Adrenal gland (tissue), 12 donors: ENCODE measurements around the gene TMEM108. TPM values are rescaled to one million over a fixed set of nuclear protein-coding genes. Genes with fewer than 3 reads are reported as not detected.

Experiments used
- DNase-seq, 7 donors: peaks; one replicate each; pipeline ENCODE4 v3.0.0-alpha.2; 2019 to 2020
- H3K27ac ChIP-seq, 5 donors: fragments of 200-600 bp; sonication (generic) in 4 of 5; 1 replicate in 3 of 5; 2 replicates in 2 of 5; pipeline versions ENCODE4 v1.5.1 to v1.8.0; 2016 to 2020; ENCODE audit warnings: mild to moderate bottlenecking in 1 of 5
- H3K27me3 ChIP-seq: fragments of 200-600 bp; 2 replicates; pipeline ENCODE4 v1.8.0; 2021
- H3K36me3 ChIP-seq, 2 donors: fragments of 200-600 bp; replicated peaks in 1 of 2; 1 replicate in 1 of 2; 2 replicates in 1 of 2; pipeline versions ENCODE4 v1.5.1 to v1.8.0; 2018 to 2022
- H3K4me1 ChIP-seq, 2 donors: fragments of 200-600 bp; replicated peaks in 1 of 2; 1 replicate in 1 of 2; 2 replicates in 1 of 2; pipeline versions ENCODE4 v1.5.1 to v1.8.0; 2018 to 2021
- H3K4me3 ChIP-seq, 4 donors: fragments of 200-600 bp; sonication (generic) in 3 of 4; one replicate each; pipeline ENCODE4 v1.5.1; 2016 to 2018
- H3K9me3 ChIP-seq, 3 donors: fragments of 200-600 bp; sonication (generic) in 1 of 3; replicated peaks in 1 of 3; 1 replicate in 2 of 3; 2 replicates in 1 of 3; pipeline versions ENCODE4 v1.5.1 to v1.8.0; 2016 to 2021
- CTCF ChIP-seq, 6 experiments: fragments of 450-650 bp in 4 of 6; fragments of 200-600 bp in 2 of 6; sonication (generic) in 1 of 6; IDR thresholded peaks; 1 replicate in 5 of 6; 2 replicates in 1 of 6; pipeline versions ENCODE4 v1.5.1 to v1.8.0; 2016 to 2021; ENCODE audit warnings: antibody characterized with exemption in 6 of 6, mild to moderate bottlenecking in 2 of 6, moderate library complexity in 1 of 6
- POLR2A ChIP-seq, 2 donors: fragments of 450-650 bp; IDR thresholded peaks; one replicate each; pipeline ENCODE4 v1.6.1; 2017; ENCODE audit warnings: antibody characterized with exemption in 2 of 2, mild to moderate bottlenecking in 2 of 2, moderate library complexity in 1 of 2
- WGBS, 4 donors: extraction: QIAGEN DNeasy Blood & Tissue Kit in 2 of 4; methylation state at CpG; one replicate each; pipeline versions ENCODE4 v1.1.5 to v1.1.7; 2013 to 2017; 5-methylcytosine and 5-hydroxymethylcytosine counted together
- intact Hi-C, 2 donors: fragments of 100-400 bp; cut with DNase I; formaldehyde crosslinking; loops; one replicate each; pipeline versions ENCODE4 v1.14.1 to v1.15.0; 2022 to 2023
- polyA plus RNA-seq, 3 donors: library from polyadenylated mRNA; stranded (reverse); fragments of 200-250 nt in 2 of 3; fragments of 350-450 nt in 1 of 3; fragmentation: Illumina TruSeq in 1 of 3; extraction: RNeasy Lipid Tissue Mini Kit (QIAGEN cat#74804) in 1 of 3; gene quantifications; one replicate each; pipeline ENCODE4 v1.2.3, GENCODE V29; 2013 to 2014
- total RNA-seq, 9 donors: library from RNA; depleted of rRNA in 4 of 9; stranded (reverse); fragments of >200 nt in 4 of 9; fragments of 120-200 nt in 1 of 9; fragmentation: NEBNext Ultra II Directional in 1 of 9; extraction: Animal tissue kit (Norgen Biotek cat#: 25700) in 1 of 9; gene quantifications; one replicate each; pipeline versions ENCODE4 v1.1.0 to v1.2.4, GENCODE V29; 2013 to 2023
- donor health status: healthy with polysubstance abuse.
- donor health status: Bipolar disorder and iron deficiency.
- donor health status: DM: yes; HTN: yes; CAD: no.
- donor health status: DM: no; HTN: no; CAD: no.
- donor health status: DM: no; HTN: no; CAD: no.
- donor health status: DM: yes; HTN: yes; CAD: no.

The TMEM108 gene
- total and polyA plus RNA-seq, 12 donors: 0.67 to 38.0 (median 14.8) TPM

DNA sequence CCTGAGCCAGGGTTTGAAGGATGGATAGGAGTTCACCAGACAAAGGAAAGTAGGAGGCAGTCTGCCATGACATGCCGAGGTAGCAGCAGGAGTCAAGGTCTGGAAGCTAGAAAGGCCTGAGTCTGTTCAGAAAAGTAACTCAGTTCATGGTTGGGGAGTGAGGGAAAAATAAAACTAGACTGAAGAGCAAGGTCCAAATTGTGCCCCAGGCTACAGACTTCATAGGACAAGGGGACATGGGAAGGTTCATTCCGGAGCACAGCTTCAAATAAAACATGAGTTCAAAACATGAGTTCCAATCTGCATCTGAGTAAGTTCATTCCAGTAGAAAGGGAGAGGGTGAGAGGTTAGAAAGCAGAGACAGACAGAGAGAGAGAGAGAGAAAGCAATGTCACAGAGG is 401.4 kb downstream of the TMEM108 start:
- Histone ChIP-seq H3K27ac (no peak overlapping the region), H3K4me1 (no peaks in the 10 kb centered on the region), H3K9me3 (no peaks in the 10 kb centered on the region), H3K27me3 (no peaks in the 10 kb centered on the region), H3K36me3 (no peaks in the 10 kb centered on the region), H3K4me3 (no peak overlapping the region)
- intact Hi-C loops: no loop called here
- WGBS, 4 donors: 74 to 83% (median 81%) methylated on average over 2 of the region's 2 CpGs
- DNase-seq: no peak
- TF ChIP-seq POLR2A (IDR thresholded peaks at IDR 0.05) (no peak), CTCF (IDR thresholded peaks at IDR 0.05) (no peak)

DNA sequence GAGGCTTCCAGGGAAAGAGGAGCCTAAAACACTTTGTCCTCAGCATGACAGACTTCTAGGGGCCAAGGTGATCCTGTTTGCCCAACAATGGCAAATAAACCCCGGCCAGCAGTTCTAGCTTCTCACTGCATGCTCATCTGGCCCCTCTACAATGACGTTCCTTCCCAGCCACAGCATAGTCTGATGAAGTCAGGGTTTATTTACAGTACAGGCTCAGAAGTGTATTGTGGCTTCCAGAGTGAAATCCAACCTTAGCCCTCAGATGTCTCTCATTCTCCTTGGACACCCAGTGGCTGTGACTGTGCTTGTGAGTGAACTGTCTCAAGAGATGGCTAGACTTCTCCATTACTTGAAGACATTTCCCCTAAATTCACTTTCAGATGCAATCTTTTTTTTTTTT is 402.5 kb downstream of the TMEM108 start:
- Histone ChIP-seq H3K36me3 (no peaks in the 10 kb centered on the region), H3K4me3 (no peak overlapping the region), H3K27me3 (no peaks in the 10 kb centered on the region), H3K4me1 (no peaks in the 10 kb centered on the region), H3K9me3 (no peaks in the 10 kb centered on the region), H3K27ac (no peak overlapping the region)
- intact Hi-C loops: no loop called here
- 79 to 95% (median 83%) methylated on average over 2 of the region's 2 CpGs for WGBS, 4 donors
- no peak for DNase-seq
- TF ChIP-seq CTCF (IDR thresholded peaks at IDR 0.05) (no peak), POLR2A (IDR thresholded peaks at IDR 0.05) (no peak)

GRCh38 chr3:133441867-133442270 is 403.7 kb downstream of the TMEM108 start:
- TF ChIP-seq POLR2A (IDR thresholded peaks at IDR 0.05) (no peak), CTCF (IDR thresholded peaks at IDR 0.05) (no peak)
- Histone ChIP-seq H3K4me1 (no peaks in the 10 kb centered on the region), H3K27ac (no peak overlapping the region), H3K36me3 (no peaks in the 10 kb centered on the region), H3K4me3 (no peak overlapping the region), H3K9me3 (no peaks in the 10 kb centered on the region), H3K27me3 (no peaks in the 10 kb centered on the region)
- DNase-seq: no peak
- intact Hi-C loops: no loop called here
- WGBS, 4 donors: 58 to 73% (median 67%) methylated on average over 3 of the region's 3 CpGs

- TF ChIP-seq POLR2A (IDR thresholded peaks at IDR 0.05) (no peak), CTCF (IDR thresholded peaks at IDR 0.05) (no peak)
- Histone ChIP-seq H3K9me3 (no peaks in the 10 kb centered on the region), H3K27me3 (no peaks in the 10 kb centered on the region), H3K36me3 (no peaks in the 10 kb centered on the region), H3K4me3 (no peak overlapping the region), H3K4me1 (no peaks in the 10 kb centered on the region), H3K27ac (no peak overlapping the region)
- WGBS, 4 donors: 86 to 96% (median 89%) methylated on average over 1 of the region's 1 CpG
- no peak for DNase-seq
- intact Hi-C loops: no loop called here
These were observed 404.3 kb downstream of the TMEM108 start for GRCh38 chr3:133442518-133442917.
